Activated CD8-positive, alpha-beta memory T cell treated with anti-CD3 and anti-CD28 coated beads for 1 hour (primary cell): ENCODE data around the gene STARD13.

Source experiments
- DNase-seq, 2 donors: peaks; one replicate each; pipeline ENCODE4 v3.0.0-alpha.2; 2020; ENCODE audit warnings: low read depth in 1 of 2; ENCODE audit errors: extremely low read depth in 1 of 2

The STARD13 gene

DNA sequence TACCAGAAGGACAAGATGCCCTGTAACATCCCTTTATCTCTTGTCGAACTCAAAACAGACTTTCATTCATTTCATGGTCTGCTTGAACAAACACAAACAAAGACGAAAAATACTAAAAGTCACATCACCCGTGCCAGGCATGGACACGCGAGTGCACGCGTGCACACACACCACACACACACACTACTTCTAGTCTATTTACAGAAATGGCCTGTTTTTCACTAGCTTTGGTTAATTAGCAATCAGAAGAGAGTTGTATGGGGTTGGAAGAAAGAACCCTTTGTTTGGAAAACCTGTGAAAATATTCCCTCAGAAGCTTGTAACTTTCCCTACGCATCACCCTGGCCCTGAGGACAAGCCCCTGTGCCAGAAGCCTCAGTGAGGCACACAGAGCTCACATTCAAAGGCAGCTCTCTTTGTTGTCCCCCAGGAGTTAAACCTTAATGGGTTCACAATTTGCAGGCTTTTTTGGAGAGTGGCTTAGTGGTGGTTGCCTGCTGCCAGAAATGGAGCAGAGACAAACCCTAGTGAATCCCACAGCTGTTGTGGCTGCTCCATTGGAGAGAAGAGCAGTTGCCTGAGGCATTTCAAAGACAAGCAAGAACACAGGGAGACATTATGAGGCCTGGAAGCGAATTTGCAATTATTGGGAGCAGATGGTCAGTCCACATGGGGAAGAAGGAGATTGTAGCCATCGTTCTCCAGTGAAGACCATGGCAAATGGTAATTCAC, 55.9 kb downstream of the STARD13 start:
- DNase-seq = no peak

- no peak for DNase-seq
Measured at GRCh38 chr13:33228648-33229445, 56.7 kb downstream of the STARD13 start.

- DNase-seq = no peak
Measured at GRCh38 chr13:33227927-33228647, 57.5 kb downstream of the STARD13 start.

- DNase-seq = no peak
Measured at GRCh38 chr13:33224686-33225085, 60.9 kb downstream of the STARD13 start.

- no peak for DNase-seq
Measured at GRCh38 chr13:33224191-33224590, 61.4 kb downstream of the STARD13 start.

- DNase-seq = no peak
Measured at GRCh38 chr13:33219926-33220325, 65.6 kb downstream of the STARD13 start.

DNA sequence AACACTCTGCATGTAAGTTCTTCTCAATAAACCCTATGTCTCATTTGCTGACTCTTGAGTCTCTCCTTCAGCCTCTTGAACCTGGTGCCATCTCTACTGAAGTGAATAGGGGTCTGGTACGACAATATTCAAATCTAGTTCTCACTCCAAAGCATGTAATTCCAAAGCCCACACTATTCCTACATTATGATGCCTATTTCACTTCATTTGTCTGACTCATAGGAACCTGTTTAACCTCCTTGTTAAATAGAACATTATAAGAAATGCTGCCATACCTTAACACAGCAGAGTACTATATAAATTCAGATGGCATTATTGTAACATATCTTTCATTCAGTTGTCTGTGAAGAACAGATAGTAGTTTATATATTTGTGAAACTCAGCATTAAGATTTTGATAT, 67.1 kb downstream of the STARD13 start:
- DNase-seq = no peak

- DNase-seq = no peak
Measured at GRCh38 chr13:33218020-33218419, 67.5 kb downstream of the STARD13 start.

- no peak for DNase-seq
Measured at GRCh38 chr13:33217256-33217655, 68.3 kb downstream of the STARD13 start.

GRCh38 chr13:33213797-33214196, 71.8 kb downstream of the STARD13 start:
- DNase-seq = no peak

GRCh38 chr13:33213024-33213768, 72.4 kb downstream of the STARD13 start:
- DNase-seq = no peak

DNA sequence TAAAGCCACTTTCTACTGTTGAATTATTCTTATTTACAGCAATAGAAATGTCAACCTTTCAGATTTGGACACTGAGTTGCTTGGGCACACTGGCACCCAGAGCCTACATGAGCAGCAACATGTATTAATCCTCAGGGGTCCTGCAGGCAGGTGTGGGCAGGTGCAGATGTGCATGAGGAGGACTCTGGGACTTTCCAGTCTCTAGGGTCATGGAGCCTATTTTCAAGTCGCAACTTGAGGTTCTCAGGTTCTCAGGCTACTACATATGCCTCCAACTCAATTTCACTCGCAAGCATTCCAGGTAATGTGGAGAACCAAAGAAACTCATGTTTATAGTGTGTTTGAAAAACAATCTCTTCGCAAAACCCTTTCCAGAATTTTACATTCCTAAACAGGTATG, 73.2 kb downstream of the STARD13 start:
- DNase-seq = no peak

DNA sequence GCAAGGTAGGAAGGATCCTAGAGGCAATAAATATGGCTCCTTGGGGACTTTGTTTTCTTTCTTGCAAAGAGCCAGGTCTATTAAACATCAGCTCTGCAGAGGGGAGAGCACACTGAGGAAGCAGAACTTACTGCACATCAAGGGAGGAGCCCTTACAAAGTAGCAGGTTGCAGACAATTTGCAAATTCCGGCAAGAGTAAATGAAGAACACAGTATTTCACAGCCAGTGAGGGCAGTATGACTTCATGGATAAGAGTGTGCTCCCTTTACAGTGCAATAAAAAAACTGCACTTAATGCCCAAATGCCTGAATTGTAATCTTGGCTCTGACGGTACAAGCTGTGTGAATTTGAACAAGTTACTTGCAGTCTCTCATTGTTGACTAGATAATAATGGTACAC, 75.5 kb downstream of the STARD13 start:
- DNase-seq = no peak

- no peak for DNase-seq
Measured at GRCh38 chr13:33208290-33209220, 77.0 kb downstream of the STARD13 start.

DNA sequence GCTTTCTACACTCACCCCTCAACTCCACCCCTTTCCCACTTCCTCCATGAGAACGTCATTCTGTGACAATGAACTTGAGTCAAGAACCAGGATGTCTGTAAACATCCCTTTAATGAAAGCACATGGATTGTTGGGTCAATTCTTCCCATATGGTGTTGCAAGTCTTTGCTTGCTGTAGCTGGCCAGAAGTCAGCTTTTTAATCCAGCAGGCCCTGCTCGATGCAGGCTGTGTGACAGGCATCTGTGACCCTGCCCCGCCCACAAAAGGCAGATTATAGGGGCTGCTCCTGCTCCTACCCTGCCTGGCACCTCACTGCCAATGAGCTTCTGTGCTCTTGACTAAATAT, 78.0 kb downstream of the STARD13 start:
- DNase-seq = no peak

DNA sequence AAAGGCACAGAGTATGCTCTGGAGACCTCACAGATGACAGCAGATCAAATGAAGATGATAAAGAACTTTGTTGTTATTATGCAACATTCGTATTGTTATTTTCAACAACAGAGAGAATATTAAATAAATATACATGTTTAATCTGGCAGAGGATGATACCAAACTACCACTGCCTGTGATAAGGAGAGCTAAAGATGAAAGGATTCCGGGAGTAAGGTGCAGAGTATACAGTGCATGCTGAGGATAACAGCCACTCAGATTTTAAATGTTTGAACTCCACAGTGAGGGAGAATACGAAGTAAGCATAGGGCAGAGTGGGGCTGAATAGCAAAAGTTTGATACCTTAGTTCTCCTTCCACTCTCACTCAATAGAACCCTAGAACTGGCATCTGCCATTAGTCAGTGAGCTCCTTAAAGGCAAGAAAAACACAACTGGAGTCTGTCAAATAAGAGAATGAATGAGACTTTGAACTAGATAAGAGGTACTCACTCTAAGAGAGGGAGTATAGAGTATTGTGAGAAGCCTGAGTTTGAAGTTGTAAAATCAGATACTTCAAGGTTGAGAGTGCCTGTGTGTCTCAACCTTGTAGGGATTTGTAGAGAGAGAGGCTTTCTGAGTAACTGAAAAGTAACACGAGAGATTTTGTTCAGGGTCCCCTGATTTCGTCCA, 78.5 kb downstream of the STARD13 start:
- no peak for DNase-seq

GRCh38 chr13:33206425-33206824, 79.1 kb downstream of the STARD13 start:
- no peak for DNase-seq

- no peak for DNase-seq
Measured at GRCh38 chr13:33205804-33206221, 79.7 kb downstream of the STARD13 start.

DNA sequence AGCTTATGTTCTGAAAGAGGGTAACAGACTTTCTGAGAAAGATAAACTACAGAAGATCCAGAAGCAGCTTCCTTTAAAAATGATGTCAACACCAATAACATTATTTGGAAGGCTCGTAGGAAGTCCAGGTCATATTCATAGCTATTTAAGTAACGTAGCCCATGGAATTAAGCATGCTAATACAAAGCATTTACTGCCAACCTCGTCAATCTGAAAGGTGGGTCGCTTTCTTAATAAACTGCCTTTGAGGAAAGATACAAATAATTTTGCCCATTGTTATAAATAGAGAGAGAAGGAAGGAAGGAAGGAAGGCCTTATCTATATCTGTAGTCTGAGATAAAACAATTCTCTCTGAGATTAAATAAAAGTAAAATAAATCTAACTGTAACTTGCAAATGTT, 80.3 kb downstream of the STARD13 start:
- no peak for DNase-seq
